Measurements from ENCODE around the gene GLIS1. TPM values are rescaled to one million over a fixed set of nuclear protein-coding genes. Genes with fewer than 3 reads are reported as not detected.

The GLIS1 gene
- total RNA-seq, 1 donor from 2014 or later = 1.6 TPM

GRCh38 chr1:53678046-53678445, 60.9 kb downstream of the GLIS1 start:
- TF ChIP-seq, protein P1, sequence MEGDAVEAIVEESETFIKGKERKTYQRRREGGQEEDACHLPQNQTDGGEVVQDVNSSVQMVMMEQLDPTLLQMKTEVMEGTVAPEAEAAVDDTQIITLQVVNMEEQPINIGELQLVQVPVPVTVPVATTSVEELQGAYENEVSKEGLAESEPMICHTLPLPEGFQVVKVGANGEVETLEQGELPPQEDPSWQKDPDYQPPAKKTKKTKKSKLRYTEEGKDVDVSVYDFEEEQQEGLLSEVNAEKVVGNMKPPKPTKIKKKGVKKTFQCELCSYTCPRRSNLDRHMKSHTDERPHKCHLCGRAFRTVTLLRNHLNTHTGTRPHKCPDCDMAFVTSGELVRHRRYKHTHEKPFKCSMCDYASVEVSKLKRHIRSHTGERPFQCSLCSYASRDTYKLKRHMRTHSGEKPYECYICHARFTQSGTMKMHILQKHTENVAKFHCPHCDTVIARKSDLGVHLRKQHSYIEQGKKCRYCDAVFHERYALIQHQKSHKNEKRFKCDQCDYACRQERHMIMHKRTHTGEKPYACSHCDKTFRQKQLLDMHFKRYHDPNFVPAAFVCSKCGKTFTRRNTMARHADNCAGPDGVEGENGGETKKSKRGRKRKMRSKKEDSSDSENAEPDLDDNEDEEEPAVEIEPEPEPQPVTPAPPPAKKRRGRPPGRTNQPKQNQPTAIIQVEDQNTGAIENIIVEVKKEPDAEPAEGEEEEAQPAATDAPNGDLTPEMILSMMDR (IDR thresholded peaks at IDR 0.05; ENCODE audit: unreplicated experiment) = no peak
- H3K36me3 Mint-ChIP-seq = no peaks in the 10 kb centered on the region
- H3K27ac Mint-ChIP-seq = no peak overlapping the region
- no peak overlapping the region for H3K4me3 Mint-ChIP-seq
- peaks cover 20% of the 10 kb centered on the region for H3K27me3 Mint-ChIP-seq (ENCODE audit: low read depth)
- no peak for DNase-seq (ENCODE audit: low spot score in 2 of 2, unreplicated experiment in 2 of 2)
- H3K4me1 Mint-ChIP-seq = peaks cover 22% of the 10 kb centered on the region
- H3K9me3 Mint-ChIP-seq = no peaks in the 10 kb centered on the region

GRCh38 chr1:53677486-53677885, 61.5 kb downstream of the GLIS1 start:
- TF ChIP-seq, protein P1 (IDR thresholded peaks at IDR 0.05; ENCODE audit: unreplicated experiment) = no peak
- Mint-ChIP-seq H3K4me1 (peaks cover 22% of the 10 kb centered on the region), H3K36me3 (no peaks in the 10 kb centered on the region), H3K4me3 (no peak overlapping the region), H3K27ac (no peak overlapping the region), H3K27me3 (ENCODE audit: low read depth) (peaks cover 16% of the 10 kb centered on the region), H3K9me3 (no peaks in the 10 kb centered on the region)
- no peak for DNase-seq (ENCODE audit: low spot score in 2 of 2, unreplicated experiment in 2 of 2)

DNA sequence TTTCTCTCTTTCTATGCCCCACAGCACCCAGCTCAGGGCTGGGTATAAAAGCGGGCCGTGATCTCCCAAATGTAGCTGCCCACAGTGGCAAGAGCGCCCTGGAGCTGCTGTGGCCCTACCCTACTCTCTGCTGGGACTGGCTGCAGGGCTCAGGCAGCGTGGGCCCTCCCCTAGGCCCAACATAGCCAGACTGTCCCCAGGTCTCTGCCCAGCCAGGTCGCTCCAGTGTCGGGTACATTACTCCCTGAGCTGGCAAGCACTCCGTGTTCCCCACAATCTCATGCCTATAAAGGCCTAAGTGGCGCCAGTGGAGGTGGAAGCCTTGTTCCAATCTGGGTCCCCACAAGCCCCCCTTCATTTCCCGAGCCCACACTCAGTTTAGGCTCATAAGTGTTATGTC, 66.2 kb downstream of the GLIS1 start:
- no peak overlapping the region for H3K27ac Mint-ChIP-seq
- H3K4me3 Mint-ChIP-seq = no peak overlapping the region
- no peak for DNase-seq (ENCODE audit: low spot score in 2 of 2, unreplicated experiment in 2 of 2)
- no peaks in the 10 kb centered on the region for H3K9me3 Mint-ChIP-seq
- no peaks in the 10 kb centered on the region for H3K36me3 Mint-ChIP-seq
- peaks cover 2% of the 10 kb centered on the region for H3K27me3 Mint-ChIP-seq (ENCODE audit: low read depth)
- TF ChIP-seq, protein P1 (IDR thresholded peaks at IDR 0.05; ENCODE audit: unreplicated experiment) = no peak
- peaks cover 10% of the 10 kb centered on the region for H3K4me1 Mint-ChIP-seq

DNA sequence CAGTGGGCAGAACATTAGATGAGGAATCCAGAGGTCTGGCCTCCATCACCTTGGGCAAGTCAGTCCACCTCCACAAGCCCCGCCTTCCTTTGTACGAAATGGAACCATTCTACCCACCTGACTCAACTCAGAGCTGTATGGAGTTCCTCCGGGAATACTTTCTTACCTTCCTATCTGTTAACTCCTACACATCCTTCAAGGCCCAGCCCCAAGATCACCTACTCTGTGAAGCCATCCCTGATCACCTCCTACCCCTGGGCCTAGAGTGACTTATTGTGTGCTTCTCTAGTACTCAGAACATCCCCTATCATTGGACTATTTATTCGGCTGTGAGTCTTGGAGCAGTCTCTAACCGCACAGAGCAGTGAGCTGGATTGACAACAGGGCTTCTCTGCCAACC, 66.7 kb downstream of the GLIS1 start:
- Mint-ChIP-seq H3K36me3 (no peaks in the 10 kb centered on the region), H3K4me1 (peaks cover 10% of the 10 kb centered on the region), H3K9me3 (no peaks in the 10 kb centered on the region), H3K27me3 (ENCODE audit: low read depth) (peaks cover 2% of the 10 kb centered on the region), H3K4me3 (no peak overlapping the region), H3K27ac (no peak overlapping the region)
- TF ChIP-seq, protein P1 (IDR thresholded peaks at IDR 0.05; ENCODE audit: unreplicated experiment) = no peak
- no peak for DNase-seq (ENCODE audit: low spot score in 2 of 2, unreplicated experiment in 2 of 2)

DNA sequence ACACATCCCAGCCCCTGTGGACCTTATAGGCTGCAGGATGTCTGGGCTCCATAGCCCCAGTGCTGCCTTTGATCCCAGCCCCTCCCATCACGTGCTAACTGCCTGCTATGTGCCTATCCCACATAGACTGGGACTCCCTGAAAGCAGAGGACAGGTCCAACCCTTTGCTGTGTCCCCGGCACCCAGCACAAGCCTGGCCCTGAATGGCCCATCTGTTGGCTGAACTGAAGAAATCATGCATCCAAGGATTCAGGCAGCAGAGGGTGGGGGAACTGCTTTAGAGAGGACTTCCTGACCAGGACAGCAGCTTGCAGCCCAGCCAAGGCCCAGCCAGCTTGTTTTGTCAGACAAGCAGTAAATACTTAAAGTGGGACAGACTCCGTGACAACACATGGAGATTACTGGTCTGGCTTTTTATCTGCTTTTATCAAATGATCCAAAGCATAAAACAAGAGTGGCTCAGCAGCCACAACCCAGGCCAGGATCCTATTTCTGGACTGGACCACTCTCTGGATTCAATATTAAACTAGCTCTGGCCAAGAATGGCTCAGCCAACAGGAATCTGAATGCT, 69.3 kb downstream of the GLIS1 start:
- H3K4me1 Mint-ChIP-seq = peaks cover 10% of the 10 kb centered on the region
- no peak for DNase-seq (ENCODE audit: low spot score in 2 of 2, unreplicated experiment in 2 of 2)
- peaks cover 9% of the 10 kb centered on the region for H3K27me3 Mint-ChIP-seq (ENCODE audit: low read depth)
- H3K27ac Mint-ChIP-seq = no peak overlapping the region
- no peaks in the 10 kb centered on the region for H3K9me3 Mint-ChIP-seq
- TF ChIP-seq, protein P1 (IDR thresholded peaks at IDR 0.05; ENCODE audit: unreplicated experiment) = no peak
- H3K36me3 Mint-ChIP-seq = no peaks in the 10 kb centered on the region
- no peak overlapping the region for H3K4me3 Mint-ChIP-seq

DNA sequence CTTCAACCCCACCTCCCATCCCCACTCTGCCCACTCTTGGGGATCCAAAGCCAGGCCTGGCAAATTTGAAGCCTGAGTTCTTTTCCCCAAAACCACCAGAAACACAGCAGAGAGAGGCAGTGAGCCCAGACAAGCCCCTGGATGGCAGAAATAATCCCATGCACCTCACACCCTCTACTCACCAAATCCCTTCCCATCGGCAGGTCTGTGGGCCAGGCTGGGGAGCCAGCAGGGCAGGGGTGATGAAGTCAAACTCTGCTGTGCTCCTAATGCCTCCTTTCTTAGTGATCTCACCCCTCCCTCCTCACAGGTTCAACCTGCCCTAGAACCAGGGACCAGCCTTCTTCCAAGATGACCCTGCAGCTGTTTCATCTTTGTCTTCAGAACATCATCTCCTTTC, 72.4 kb downstream of the GLIS1 start:
- TF ChIP-seq, protein P1 (IDR thresholded peaks at IDR 0.05; ENCODE audit: unreplicated experiment) = no peak
- peaks cover 10% of the 10 kb centered on the region for H3K4me1 Mint-ChIP-seq
- no peaks in the 10 kb centered on the region for H3K36me3 Mint-ChIP-seq
- no peaks in the 10 kb centered on the region for H3K9me3 Mint-ChIP-seq
- DNase-seq (ENCODE audit: low spot score in 2 of 2, unreplicated experiment in 2 of 2) = no peak
- no peak overlapping the region for H3K4me3 Mint-ChIP-seq
- peaks cover 9% of the 10 kb centered on the region for H3K27me3 Mint-ChIP-seq (ENCODE audit: low read depth)
- no peak overlapping the region for H3K27ac Mint-ChIP-seq

Data from mesothelial cell of epicardium (in vitro differentiated cells).